H1 (cell line): Measurements from ENCODE around the gene SPATA21.

Experiments
- CBX8 ChIP-seq: fragments of 300-800, 300-1000 bp; sonication (generic); IDR thresholded peaks from 2 replicates; pipeline ENCODE4 v1.7.1; 2016; ENCODE audit warnings: low read depth, low read length, borderline replicate concordance
- CTCF ChIP-seq, 3 experiments: IDR thresholded peaks; 1 replicate in 2 of 3; 2 replicates in 1 of 3; pipeline versions ENCODE4 v1.5.1 to v1.6.1; 2011; ENCODE audit warnings: low read length in 3 of 3, mild to moderate bottlenecking in 3 of 3, inconsistent platforms in 2 of 3, low read depth in 1 of 3, moderate library complexity in 1 of 3; ENCODE audit not compliant: insufficient read depth in 1 of 3; ENCODE audit errors: control extremely low read depth in 1 of 3
- EZH2 ChIP-seq: fragments of 200-600 bp; sonication (generic); IDR thresholded peaks from 2 replicates; pipeline ENCODE4 v1.7.1; 2012; ENCODE audit warnings: low read depth, mild to moderate bottlenecking, moderate library complexity, low read length, inconsistent platforms; ENCODE audit not compliant: severe bottlenecking
- FOSL1 ChIP-seq: IDR thresholded peaks from 2 replicates; pipeline ENCODE4 v1.6.1; 2011; ENCODE audit warnings: mild to moderate bottlenecking, low read depth, low read length, moderate library complexity; ENCODE audit not compliant: insufficient read depth
- MAFK ChIP-seq: IDR thresholded peaks from 2 replicates; pipeline ENCODE4 v1.6.1; 2012; ENCODE audit warnings: low read depth, mild to moderate bottlenecking, improper control_type of control experiment, low read length
- POLR2AphosphoS5 ChIP-seq: IDR thresholded peaks from 2 replicates; pipeline ENCODE4 v1.6.1; 2011; ENCODE audit warnings: low read depth, low read length
- RFX5 ChIP-seq: IDR thresholded peaks from 2 replicates; pipeline ENCODE4 v1.6.1; 2011; ENCODE audit warnings: low read depth, low read length, improper control_type of control experiment, borderline replicate concordance
- SAP30 ChIP-seq: fragments of 300-600 bp; sonication (generic); IDR thresholded peaks from 2 replicates; pipeline ENCODE4 v1.7.1; 2012; ENCODE audit warnings: low read length, moderate library complexity, mild to moderate bottlenecking, inconsistent platforms; ENCODE audit not compliant: insufficient read depth, insufficient replicate concordance
- SIN3A ChIP-seq, 2 experiments: IDR thresholded peaks in 1 of 2; conservative IDR thresholded peaks in 1 of 2; 2 replicates each; pipeline ENCODE4 v1.6.1; 2011 to 2012; ENCODE audit warnings: low read length in 2 of 2, improper control_type of control experiment in 1 of 2, low read depth in 1 of 2, mild to moderate bottlenecking in 1 of 2
- SIRT6 ChIP-seq: IDR thresholded peaks from one replicate; pipeline ENCODE4 v1.7.1; 2012; ENCODE audit warnings: low read length, inconsistent platforms
- SUZ12 ChIP-seq: fragments of 200-600 bp; sonication (generic); IDR thresholded peaks from 2 replicates; pipeline ENCODE4 v1.6.1; 2012; ENCODE audit warnings: mild to moderate bottlenecking, inconsistent platforms, low read length, moderate library complexity, mixed read lengths
- TAF1 ChIP-seq: IDR thresholded peaks from 2 replicates; pipeline ENCODE4 v1.6.1; 2011; ENCODE audit warnings: mild to moderate bottlenecking, low read depth, low read length
- YY1 ChIP-seq: IDR thresholded peaks from 2 replicates; pipeline ENCODE4 v1.6.1; 2011; ENCODE audit warnings: low read depth, mild to moderate bottlenecking, low read length
- ZNF274 ChIP-seq: IDR thresholded peaks from 2 replicates; pipeline ENCODE4 v1.7.0; 2012; ENCODE audit warnings: low read length, borderline replicate concordance; ENCODE audit errors: extremely low read depth

GRCh38 chr1:16409536-16410152, 27.6 kb downstream of the SPATA21 start:
- TF ChIP-seq SAP30: no peak
- TF ChIP-seq TAF1: no peak
- TF ChIP-seq ZNF274: no peak
- TF ChIP-seq SIN3A (conservative IDR thresholded peaks at IDR 0.05 in 1 of 2, IDR thresholded peaks at IDR 0.05 in 1 of 2; ENCODE audit: low read depth in 1 of 2, low read length in 2 of 2): no peak
- TF ChIP-seq CTCF (IDR thresholded peaks at IDR 0.05; ENCODE audit: control extremely low read depth in 1 of 3, insufficient read depth in 1 of 3, low read depth in 1 of 3, low read length in 3 of 3): no peak
- TF ChIP-seq EZH2: no peak
- no peak for TF ChIP-seq RFX5
- no peak for TF ChIP-seq CBX8
- TF ChIP-seq POLR2AphosphoS5: no peak
- TF ChIP-seq SUZ12: no peak
- TF ChIP-seq SIRT6: no peak
- no peak for TF ChIP-seq MAFK
- no peak for TF ChIP-seq YY1
- TF ChIP-seq FOSL1: no peak
